ENCODE measurements around the gene RPL31. TPM values are rescaled to one million over a fixed set of nuclear protein-coding genes. Genes with fewer than 3 reads are reported as not detected.

The RPL31 gene
- total and polyA plus RNA-seq, 9 of the 15 experiments (the other 6 are each of a cell fraction or from before 2014, with no cell fraction given) = 1,176 to 6,037 (median 2,997) TPM

DNA sequence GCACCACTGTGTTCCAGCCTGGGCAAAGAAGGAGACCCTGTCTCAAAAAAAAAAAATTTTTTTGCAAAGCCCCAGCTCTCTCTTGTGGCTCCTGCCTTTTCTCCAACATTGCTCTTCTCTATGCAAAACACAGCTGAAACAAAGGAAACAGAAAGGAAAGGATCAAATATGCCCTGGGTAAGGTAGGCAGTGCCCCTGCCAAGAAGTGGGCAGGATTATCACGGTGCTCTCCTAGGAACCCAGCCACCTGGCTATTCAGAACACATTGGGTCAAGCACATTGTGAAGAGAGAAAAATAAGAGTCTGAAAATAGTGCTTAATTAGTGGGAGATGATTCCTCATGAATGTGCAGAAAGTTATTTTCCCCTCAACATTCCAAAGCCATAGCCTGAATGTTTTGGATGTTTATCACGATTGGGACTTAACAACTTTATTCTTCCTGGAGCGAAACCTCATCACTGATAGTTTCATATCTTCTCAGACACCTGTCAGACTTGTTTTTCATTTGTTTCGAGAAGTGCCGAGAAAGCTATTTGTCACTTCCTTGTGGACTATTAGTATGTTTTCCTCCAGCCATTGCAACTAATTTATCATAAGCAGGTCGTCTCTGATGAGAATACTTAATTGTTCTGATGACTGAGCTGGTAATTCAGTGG, 42.7 kb upstream of the RPL31 start:
- Histone ChIP-seq H3K4me3 (no peak overlapping the region), H3K27me3 (ENCODE audit: control insufficient read depth in 2 of 2, insufficient read depth in 2 of 2, low read length in 2 of 2) (peaks cover 36 to 62% of the 10 kb centered on the region in 2 experiments), H3K79me2 (ENCODE audit: control insufficient read depth, insufficient read depth, low read length) (no peaks in the 10 kb centered on the region), H3K4me1 (replicated peaks in 1 of 2; ENCODE audit: control insufficient read depth in 2 of 2, insufficient read depth in 2 of 2, low read length in 2 of 2) (no peaks in the 10 kb centered on the region), H3K9ac (ENCODE audit: insufficient read depth in 1 of 2, low read depth in 2 of 2, low read length in 2 of 2) (no peak overlapping the region), H4K20me1 (replicated peaks; ENCODE audit: control insufficient read depth, insufficient read depth, low read length) (no peaks in the 10 kb centered on the region), H3K36me3 (ENCODE audit: control insufficient read depth, insufficient read depth, low read length) (no peaks in the 10 kb centered on the region), H2AFZ (ENCODE audit: low read depth, low read length) (no peak overlapping the region), H3K27ac (ENCODE audit: extremely low read depth, low read depth, low read length) (no peak overlapping the region), H3K9me3 (replicated peaks; ENCODE audit: control insufficient read depth, insufficient read depth, low read depth, low read length) (no peaks in the 10 kb centered on the region), H3K4me2 (ENCODE audit: insufficient read depth, low read length) (no peak overlapping the region), H3K9me1 (ENCODE audit: control insufficient read depth, insufficient read depth, low read length) (no peaks in the 10 kb centered on the region)
- in situ Hi-C loops (cut with MboI) (no loop called here), intact Hi-C loops (cut with micrococcal nuclease) (no loop called here)
- no TSS peak for BruUV-seq (replicated peaks)
- no peak for ATAC-seq
- WGBS (ENCODE audit: insufficient coverage, low coverage, missing lambda C conversion rate) = under 1% methylated on average over 6 of the region's 6 CpGs
- ChIA-PET CTCF (ENCODE audit: low intra/inter-chr PET ratio) (no interaction called here), POLR2A (interaction anchor here (0.6 to 0.9 kb wide), 2 partner anchors 28 to 999 kb away, joined by 3 to 6 read pairs; no protein-coding TSS in a partner anchor)
- no peak for DNase-seq (ENCODE audit: extremely low read depth in 1 of 4, low spot score in 3 of 4)
- no peak for FAIRE-seq
- TF ChIP-seq SP2 (IDR thresholded peaks at IDR 0.05; ENCODE audit: extremely low read depth, low read depth, low read length, poor library complexity, severe bottlenecking) (no peak), MXI1 (IDR thresholded peaks at IDR 0.05; ENCODE audit: low read depth, low read length) (no peak), HIVEP1 (CRISPR knock-in tag; IDR thresholded peaks at IDR 0.05) (no peak), ZNF143 (CRISPR knock-in tag; IDR thresholded peaks at IDR 0.05) (no peak), ZNF77 (CRISPR knock-in tag; IDR thresholded peaks at IDR 0.05) (no peak), ZNF436 (CRISPR knock-in tag; IDR thresholded peaks at IDR 0.05) (no peak), CTBP1 (IDR thresholded peaks at IDR 0.05; ENCODE audit: borderline replicate concordance) (no peak), EGR1 (conservative IDR thresholded peaks at IDR 0.05) (no peak), ZNF766 (CRISPR knock-in tag; conservative IDR thresholded peaks at IDR 0.05) (no peak), ZHX1 (conservative IDR thresholded peaks at IDR 0.05; ENCODE audit: low read length) (no peak)
- TF ChIP-seq, protein P1, sequence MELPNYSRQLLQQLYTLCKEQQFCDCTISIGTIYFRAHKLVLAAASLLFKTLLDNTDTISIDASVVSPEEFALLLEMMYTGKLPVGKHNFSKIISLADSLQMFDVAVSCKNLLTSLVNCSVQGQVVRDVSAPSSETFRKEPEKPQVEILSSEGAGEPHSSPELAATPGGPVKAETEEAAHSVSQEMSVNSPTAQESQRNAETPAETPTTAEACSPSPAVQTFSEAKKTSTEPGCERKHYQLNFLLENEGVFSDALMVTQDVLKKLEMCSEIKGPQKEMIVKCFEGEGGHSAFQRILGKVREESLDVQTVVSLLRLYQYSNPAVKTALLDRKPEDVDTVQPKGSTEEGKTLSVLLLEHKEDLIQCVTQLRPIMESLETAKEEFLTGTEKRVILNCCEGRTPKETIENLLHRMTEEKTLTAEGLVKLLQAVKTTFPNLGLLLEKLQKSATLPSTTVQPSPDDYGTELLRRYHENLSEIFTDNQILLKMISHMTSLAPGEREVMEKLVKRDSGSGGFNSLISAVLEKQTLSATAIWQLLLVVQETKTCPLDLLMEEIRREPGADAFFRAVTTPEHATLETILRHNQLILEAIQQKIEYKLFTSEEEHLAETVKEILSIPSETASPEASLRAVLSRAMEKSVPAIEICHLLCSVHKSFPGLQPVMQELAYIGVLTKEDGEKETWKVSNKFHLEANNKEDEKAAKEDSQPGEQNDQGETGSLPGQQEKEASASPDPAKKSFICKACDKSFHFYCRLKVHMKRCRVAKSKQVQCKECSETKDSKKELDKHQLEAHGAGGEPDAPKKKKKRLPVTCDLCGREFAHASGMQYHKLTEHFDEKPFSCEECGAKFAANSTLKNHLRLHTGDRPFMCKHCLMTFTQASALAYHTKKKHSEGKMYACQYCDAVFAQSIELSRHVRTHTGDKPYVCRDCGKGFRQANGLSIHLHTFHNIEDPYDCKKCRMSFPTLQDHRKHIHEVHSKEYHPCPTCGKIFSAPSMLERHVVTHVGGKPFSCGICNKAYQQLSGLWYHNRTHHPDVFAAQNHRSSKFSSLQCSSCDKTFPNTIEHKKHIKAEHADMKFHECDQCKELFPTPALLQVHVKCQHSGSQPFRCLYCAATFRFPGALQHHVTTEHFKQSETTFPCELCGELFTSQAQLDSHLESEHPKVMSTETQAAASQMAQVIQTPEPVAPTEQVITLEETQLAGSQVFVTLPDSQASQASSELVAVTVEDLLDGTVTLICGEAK (IDR thresholded peaks at IDR 0.05) = no peak
- TF ChIP-seq, protein P1 (CRISPR knock-in tag; IDR thresholded peaks at IDR 0.05) = no peak
